HG03442 (cell line): Measurements from ENCODE around the gene JAK1.
"Not testable (repeated sequence)": the region's sequence is repeated elsewhere in the genome, so short reads cannot be mapped to it uniquely, and the experiment has no call there.

Experiments used
- ATAC-seq: cut with Tn5 transposase; IDR thresholded peaks from one replicate; pipeline ENCODE4 v1.9.1; 2021; ENCODE audit warnings: mild to moderate bottlenecking, moderate library complexity; ENCODE audit not compliant: unreplicated experiment

JAK1 gene

GRCh38 chr1:64923294-64923718 lies 43.0 kb downstream of the JAK1 start:
- ATAC-seq: peak; percentile 80

DNA sequence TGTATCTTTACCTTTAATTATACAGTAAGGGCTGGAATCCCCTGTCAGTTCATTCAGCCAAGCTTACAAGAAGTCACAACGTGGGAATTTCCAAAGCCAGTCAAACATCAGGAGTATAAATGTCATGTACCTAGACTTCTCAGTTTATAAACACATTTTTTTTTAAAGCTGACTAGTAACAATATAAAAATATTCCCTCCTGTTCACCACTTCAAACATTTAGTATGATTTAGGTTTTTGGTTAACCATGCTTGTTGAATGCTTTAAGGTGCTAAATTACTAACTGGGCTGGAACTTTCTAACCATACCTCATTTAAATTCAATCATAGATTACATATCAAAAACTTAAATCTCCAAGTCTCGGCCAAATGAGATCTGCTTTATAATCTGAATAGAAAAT lies 44.0 kb downstream of the JAK1 start:
- ATAC-seq: no peak

- no peak for ATAC-seq
These were observed 44.6 kb downstream of the JAK1 start for GRCh38 chr1:64921771-64922170.

DNA sequence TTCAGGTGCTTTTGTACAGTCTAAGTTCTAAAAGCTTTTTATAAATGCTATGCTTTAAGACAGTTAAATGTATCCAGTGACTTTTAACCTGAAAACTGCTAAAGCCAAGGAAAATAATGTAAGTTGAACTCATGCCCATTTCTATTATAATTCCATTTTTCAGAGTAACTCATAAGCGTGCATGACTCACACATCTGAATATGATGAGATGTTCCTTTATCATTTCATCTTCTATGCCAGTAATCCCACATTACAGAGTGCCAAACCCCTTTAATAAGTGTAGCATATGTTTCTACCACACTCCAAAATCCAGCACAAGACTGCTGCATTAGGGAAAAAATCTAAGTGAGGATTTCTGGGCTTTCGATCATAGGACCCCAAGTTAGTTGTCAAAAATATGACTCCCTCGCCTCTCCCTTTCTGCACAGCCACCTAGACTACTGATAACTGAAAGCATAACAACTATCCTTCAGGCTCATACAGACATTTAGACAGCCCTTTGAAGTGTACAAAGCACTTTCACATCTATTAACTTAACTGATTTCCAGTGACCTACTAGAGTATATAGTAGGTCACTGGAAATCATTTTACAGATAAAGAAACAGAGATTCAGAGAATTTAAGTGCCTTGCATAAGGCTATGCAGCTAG lies 45.3 kb downstream of the JAK1 start:
- ATAC-seq: no peak

- ATAC-seq: not testable (repeated sequence)
These were observed 47.2 kb downstream of the JAK1 start for GRCh38 chr1:64919120-64919519.

- no peak for ATAC-seq
These were observed 48.4 kb downstream of the JAK1 start for GRCh38 chr1:64917907-64918306.

- no peak for ATAC-seq
These were observed 49.0 kb downstream of the JAK1 start for GRCh38 chr1:64917328-64917861.

- no peak for ATAC-seq
These were observed 50.7 kb downstream of the JAK1 start for GRCh38 chr1:64915381-64916274.

DNA sequence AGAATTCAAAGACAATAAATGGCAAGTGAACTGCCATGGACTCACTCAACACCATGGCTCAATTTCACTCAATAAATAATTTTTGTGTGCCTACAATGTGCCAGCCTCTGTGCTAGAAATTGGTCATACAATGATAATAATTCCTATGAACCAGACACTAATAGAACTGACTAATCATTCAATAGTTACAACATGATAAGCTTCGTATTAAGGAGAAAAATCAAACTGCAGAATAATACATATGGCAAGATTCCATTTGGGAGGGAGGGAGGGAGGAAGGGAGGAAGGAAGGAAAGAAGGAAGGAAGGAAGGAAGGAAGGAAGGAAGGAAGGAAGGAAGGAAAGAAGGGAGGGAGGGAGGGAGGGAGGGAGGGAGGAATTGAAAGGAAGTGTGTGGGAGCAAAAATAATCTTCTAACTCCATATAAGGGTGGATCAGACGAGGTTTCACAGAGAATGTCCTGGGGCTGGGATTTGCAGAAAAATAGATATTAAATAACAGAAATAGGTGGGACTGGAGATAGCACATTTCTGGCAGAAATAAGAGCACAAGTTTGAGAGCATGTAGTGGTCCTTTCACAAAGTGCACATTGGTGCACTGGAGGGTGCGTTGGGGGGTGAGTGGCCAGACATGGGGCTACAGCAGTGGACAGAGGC lies 52.9 kb downstream of the JAK1 start:
- ATAC-seq: no peak

- ATAC-seq: no peak
These were observed 54.2 kb downstream of the JAK1 start for GRCh38 chr1:64912191-64912590.

GRCh38 chr1:64911326-64911725 lies 55.0 kb downstream of the JAK1 start:
- no peak for ATAC-seq

- ATAC-seq: no peak
These were observed 57.3 kb downstream of the JAK1 start for GRCh38 chr1:64909031-64909430.

- no peak for ATAC-seq
These were observed 57.8 kb downstream of the JAK1 start for GRCh38 chr1:64908575-64908974.

DNA sequence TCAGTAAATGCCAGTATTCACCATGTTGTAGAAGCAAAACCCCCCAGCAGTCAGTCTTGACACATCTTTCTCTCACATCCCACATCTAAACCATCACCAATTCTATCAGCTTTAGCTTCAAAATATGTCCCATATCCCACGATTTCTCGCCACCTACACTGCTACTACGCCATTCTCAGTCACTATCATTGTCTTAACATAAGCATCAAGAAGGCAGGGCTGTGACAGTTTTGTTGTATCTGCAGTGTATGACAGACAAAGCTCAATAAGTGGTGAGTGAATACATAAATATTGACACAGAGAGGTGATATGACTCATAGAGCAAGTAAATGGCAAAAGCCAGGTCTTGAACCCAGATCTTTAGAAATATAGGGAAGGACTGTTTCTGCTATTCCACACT lies 59.9 kb downstream of the JAK1 start:
- peak; percentile 45 for ATAC-seq

GRCh38 chr1:64903593-64903992 lies 62.8 kb downstream of the JAK1 start:
- ATAC-seq: no peak

DNA sequence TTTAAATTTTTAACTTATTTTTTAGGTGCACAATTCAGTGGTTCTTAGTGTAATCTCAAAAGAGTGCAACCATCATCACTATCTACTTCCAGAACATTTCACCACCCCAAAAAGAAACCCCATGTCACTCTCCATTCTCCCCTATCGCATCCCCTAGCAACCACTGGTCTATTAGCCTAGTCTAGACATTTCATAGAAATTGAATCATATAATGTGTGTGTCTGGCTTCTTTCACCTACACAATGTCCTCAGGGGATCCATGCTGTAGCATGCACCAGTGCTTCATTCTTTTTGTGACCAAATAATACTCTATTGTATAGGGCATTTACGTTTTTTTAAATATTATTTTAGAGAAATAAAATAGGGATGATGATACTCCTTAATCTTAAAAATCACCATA lies 64.7 kb downstream of the JAK1 start:
- ATAC-seq: no peak

DNA sequence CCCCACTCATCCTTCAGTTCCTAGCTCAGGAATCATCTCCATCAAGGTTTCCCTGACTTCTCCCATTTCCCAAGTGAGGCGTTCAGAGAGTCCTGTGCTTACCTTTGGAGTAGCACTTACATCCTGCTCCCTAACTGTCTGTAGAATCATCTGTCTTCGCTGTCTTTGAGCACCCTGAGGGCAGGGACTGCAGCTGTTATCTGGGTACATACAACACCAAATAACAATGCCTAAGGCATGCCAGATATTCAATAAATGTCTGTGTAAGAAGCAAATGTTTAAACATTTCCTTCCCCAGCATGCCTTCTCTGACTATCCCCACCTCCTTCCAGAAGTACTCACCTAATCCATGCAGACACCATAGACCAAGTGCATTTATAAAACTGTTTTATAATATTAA lies 65.4 kb downstream of the JAK1 start:
- ATAC-seq: no peak

DNA sequence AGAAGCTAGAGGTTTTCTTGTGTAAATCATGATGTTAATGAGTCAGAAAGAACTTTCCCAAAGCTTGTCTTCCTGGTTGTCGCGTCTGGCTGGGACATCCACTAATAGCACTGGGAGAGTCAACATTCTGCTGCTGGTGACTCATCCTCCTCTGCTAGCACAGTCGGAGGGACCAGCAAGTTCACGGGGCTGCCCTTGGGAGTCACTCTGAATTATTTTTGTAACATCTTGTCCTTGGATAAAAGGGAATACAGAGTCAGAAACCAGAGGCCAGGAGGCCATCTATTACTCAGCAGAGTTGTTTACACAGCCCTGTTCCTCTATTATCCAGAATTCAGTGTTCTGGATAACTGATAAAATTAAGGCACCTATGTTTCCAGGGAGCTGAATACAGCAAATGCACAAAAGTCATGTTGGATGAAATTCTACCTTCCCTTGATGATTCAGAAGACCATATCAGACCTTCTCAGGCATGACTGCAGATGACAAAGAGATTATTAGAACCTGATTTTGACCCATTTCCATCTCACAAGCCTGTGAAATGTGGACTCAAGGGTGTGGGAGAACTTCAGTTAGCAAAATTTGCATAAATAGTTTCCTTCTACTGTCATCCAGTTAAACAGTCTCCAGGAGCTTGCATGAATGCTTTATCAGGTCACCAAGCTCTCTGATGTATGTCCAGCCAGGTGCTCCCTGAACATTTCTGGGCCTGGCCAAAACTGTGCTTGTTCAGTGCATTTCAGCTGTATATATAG lies 68.1 kb downstream of the JAK1 start:
- peak; percentile 59 for ATAC-seq

DNA sequence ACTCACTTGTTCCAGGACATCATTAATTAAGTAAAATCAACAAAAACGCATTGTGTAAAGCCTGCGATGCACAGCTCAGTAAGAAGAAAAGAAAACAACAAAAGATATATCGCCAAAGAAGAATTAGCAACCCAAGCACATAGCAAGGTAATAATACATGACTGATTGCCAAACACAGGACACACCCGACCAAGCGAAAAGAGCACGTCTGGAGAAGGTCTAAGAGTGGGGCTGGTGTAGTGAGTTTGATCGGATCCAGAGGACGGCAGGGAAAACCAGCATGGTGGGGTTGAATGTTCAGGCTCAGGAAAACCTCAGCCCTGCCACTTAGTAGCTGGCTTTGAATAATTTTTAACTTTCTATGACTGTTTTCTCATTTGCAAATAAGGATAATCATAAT lies 69.8 kb downstream of the JAK1 start:
- ATAC-seq: no peak

- ATAC-seq: peak; percentile 74
These were observed 70.8 kb downstream of the JAK1 start for GRCh38 chr1:64895500-64895899.
